ENCODE data around the gene MYO1B. TPM values are rescaled to one million over a fixed set of nuclear protein-coding genes. Genes with fewer than 3 reads are reported as not detected.

The MYO1B gene
- total RNA-seq, 1 donor from 2014 or later, result 16.2 TPM

GRCh38 chr2:191249156-191249813 lies 4.1 kb downstream of the MYO1B start:
- intact Hi-C loops (cut with micrococcal nuclease), result loop anchor here (10.0 kb wide), 1 partner anchor 126 kb away; no protein-coding TSS in a partner anchor
- no peak for TF ChIP-seq CTCF (IDR thresholded peaks at IDR 0.05; ENCODE audit: borderline replicate concordance)
- Histone ChIP-seq H3K27ac (replicated peaks) (peak overlapping the region; percentile 92), H3K36me3 (no peaks in the 10 kb centered on the region), H3K9me3 (replicated peaks) (no peaks in the 10 kb centered on the region), H3K4me3 (no peak overlapping the region), H3K4me1 (peaks cover 78% of the 10 kb centered on the region), H3K27me3 (ENCODE audit: low read depth) (no peaks in the 10 kb centered on the region)
- no peak for DNase-seq

- no peaks in the 10 kb centered on the region for H3K36me3 ChIP-seq
- no peak overlapping the region for H3K4me3 ChIP-seq
- no peak for DNase-seq
- intact Hi-C loops (cut with micrococcal nuclease), result no loop called here
- H3K4me1 ChIP-seq, result peaks cover 82% of the 10 kb centered on the region
- no peak for TF ChIP-seq CTCF (IDR thresholded peaks at IDR 0.05; ENCODE audit: borderline replicate concordance)
- peak overlapping the region; percentile 16 for H3K27ac ChIP-seq (replicated peaks)
- no peaks in the 10 kb centered on the region for H3K9me3 ChIP-seq (replicated peaks)
- H3K27me3 ChIP-seq (ENCODE audit: low read depth), result no peaks in the 10 kb centered on the region
Measured at GRCh38 chr2:191250400-191250799, 5.2 kb downstream of the MYO1B start.

- H3K27me3 ChIP-seq (ENCODE audit: low read depth), result no peaks in the 10 kb centered on the region
- H3K4me1 ChIP-seq, result peaks cover 82% of the 10 kb centered on the region
- intact Hi-C loops (cut with micrococcal nuclease), result no loop called here
- H3K4me3 ChIP-seq, result no peak overlapping the region
- no peak for DNase-seq
- H3K27ac ChIP-seq (replicated peaks), result peak overlapping the region; percentile 16
- H3K36me3 ChIP-seq, result no peaks in the 10 kb centered on the region
- TF ChIP-seq CTCF (IDR thresholded peaks at IDR 0.05; ENCODE audit: borderline replicate concordance), result no peak
- no peaks in the 10 kb centered on the region for H3K9me3 ChIP-seq (replicated peaks)
Measured at GRCh38 chr2:191250986-191251385, 5.8 kb downstream of the MYO1B start.

- intact Hi-C loops (cut with micrococcal nuclease), result no loop called here
- H3K9me3 ChIP-seq (replicated peaks), result no peaks in the 10 kb centered on the region
- no peak overlapping the region for H3K4me3 ChIP-seq
- TF ChIP-seq CTCF (IDR thresholded peaks at IDR 0.05; ENCODE audit: borderline replicate concordance), result no peak
- H3K27me3 ChIP-seq (ENCODE audit: low read depth), result no peaks in the 10 kb centered on the region
- H3K4me1 ChIP-seq, result peaks cover 77% of the 10 kb centered on the region
- DNase-seq, result no peak
- H3K36me3 ChIP-seq, result no peaks in the 10 kb centered on the region
- H3K27ac ChIP-seq (replicated peaks), result no peak overlapping the region
Measured at GRCh38 chr2:191252699-191253098, 7.5 kb downstream of the MYO1B start.

- no peaks in the 10 kb centered on the region for H3K9me3 ChIP-seq (replicated peaks)
- no peak overlapping the region for H3K27ac ChIP-seq (replicated peaks)
- intact Hi-C loops (cut with micrococcal nuclease), result no loop called here
- no peaks in the 10 kb centered on the region for H3K36me3 ChIP-seq
- no peaks in the 10 kb centered on the region for H3K27me3 ChIP-seq (ENCODE audit: low read depth)
- no peak for DNase-seq
- H3K4me3 ChIP-seq, result no peak overlapping the region
- no peak for TF ChIP-seq CTCF (IDR thresholded peaks at IDR 0.05; ENCODE audit: borderline replicate concordance)
- H3K4me1 ChIP-seq, result peaks cover 70% of the 10 kb centered on the region
Measured at GRCh38 chr2:191253476-191253875, 8.3 kb downstream of the MYO1B start.
